OCI-LY7 (cell line): ENCODE measurements around the gene EIF2S2. TPM values are rescaled to one million over a fixed set of nuclear protein-coding genes. Genes with fewer than 3 reads are reported as not detected.

Experiments used
- BruUV-seq: library from RNA; stranded (reverse); fragments of 400-500 nt; replicated peaks from 2 replicates; lab custom pipeline; 2021; lab: Mats Ljungman, UMichigan
- CTCF ChIA-PET: fragments of 300-600 bp; sonication (Branson Sonifier 250); formaldehyde crosslinking; loops from one replicate; lab custom pipeline; 2022; ENCODE audit warnings: antibody characterized with exemption; ENCODE audit not compliant: unreplicated experiment; lab: Charles Lee
- POLR2A ChIA-PET: fragments of 300-600 bp; sonication (Branson Sonifier 250); formaldehyde crosslinking; loops from one replicate; lab custom pipeline; 2022; ENCODE audit warnings: antibody characterized with exemption; lab: Charles Lee
- DNase-seq: peaks from one replicate; pipeline ENCODE4 v3.0.0-alpha.2; 2015; ENCODE audit warnings: low spot score
- H2AFZ ChIP-seq: fragments of 200-600 bp; sonication (generic), shearing (Covaris generic); 2 replicates; pipeline ENCODE4 v1.6.1; 2014; ENCODE audit warnings: mild to moderate bottlenecking, antibody characterized with exemption, low read length, moderate library complexity
- H3K27ac ChIP-seq: fragments of 200-600 bp; sonication (generic); 2 replicates; pipeline ENCODE4 v1.5.1; 2014; ENCODE audit warnings: mixed run types, low read depth, mild to moderate bottlenecking, moderate library complexity, low read length, inconsistent platforms; ENCODE audit not compliant: poor library complexity, severe bottlenecking
- H3K36me3 ChIP-seq: fragments of 200-600 bp; sonication (generic); 2 replicates; pipeline ENCODE4 v1.6.1; 2014; ENCODE audit warnings: mild to moderate bottlenecking, antibody characterized with exemption, low read length, moderate library complexity, mixed read lengths; ENCODE audit not compliant: insufficient read depth
- H3K4me1 ChIP-seq: fragments of 200-600 bp; sonication (generic); 2 replicates; pipeline ENCODE4 v1.5.1; 2014; ENCODE audit warnings: mild to moderate bottlenecking, low read length; ENCODE audit not compliant: insufficient read depth, poor library complexity, severe bottlenecking
- H3K4me2 ChIP-seq: fragments of 200-600 bp; sonication (generic); 2 replicates; pipeline ENCODE4 v1.6.1; 2014; ENCODE audit warnings: mild to moderate bottlenecking, low read length
- H3K4me3 ChIP-seq: fragments of 200-600 bp; sonication (generic); 2 replicates; pipeline ENCODE4 v1.5.1; 2014; ENCODE audit warnings: mild to moderate bottlenecking, low read depth, low read length; ENCODE audit not compliant: poor library complexity, severe bottlenecking
- H3K79me2 ChIP-seq: fragments of 200-600 bp; sonication (generic); 2 replicates; pipeline ENCODE4 v1.6.1; 2016; ENCODE audit warnings: low read depth, mild to moderate bottlenecking, low read length, moderate library complexity, mixed read lengths; ENCODE audit not compliant: insufficient read depth
- H3K9me2 ChIP-seq: fragments of 200-600 bp; sonication (generic); 2 replicates; pipeline ENCODE4 v1.6.1; 2016; ENCODE audit warnings: mild to moderate bottlenecking, low read length, mixed read lengths; ENCODE audit not compliant: insufficient read depth
- H3K9me3 ChIP-seq: fragments of 200-600 bp; sonication (generic); 2 replicates; pipeline ENCODE4 v1.6.1; 2014; ENCODE audit warnings: mild to moderate bottlenecking, mixed run types, low read length, mixed read lengths
- H4K20me1 ChIP-seq: fragments of 200-600 bp; sonication (generic); 2 replicates; pipeline ENCODE4 v1.6.1; 2014; ENCODE audit warnings: mild to moderate bottlenecking, antibody characterized with exemption, low read length, moderate library complexity, mixed read lengths; ENCODE audit not compliant: insufficient read depth
- CTCF ChIP-seq: fragments of 200-600 bp; sonication (generic); conservative IDR thresholded peaks from 2 replicates; pipeline ENCODE4 v1.5.1; 2014; ENCODE audit warnings: mild to moderate bottlenecking, antibody characterized with exemption, low read length, moderate library complexity, mixed read lengths
- EZH2phosphoT487 ChIP-seq: fragments of 200-600 bp; sonication (generic); IDR thresholded peaks from 2 replicates; pipeline ENCODE4 v1.6.1; 2018; ENCODE audit warnings: low read depth, borderline replicate concordance, mild to moderate bottlenecking, mixed run types, antibody characterized with exemption, low read length, moderate library complexity, mixed read lengths
- intact Hi-C: fragments of 100-400 bp; cut with micrococcal nuclease; formaldehyde crosslinking; loops from one replicate; pipeline ENCODE4 v1.10.0; 2022; ENCODE audit not compliant: unreplicated experiment
- total RNA-seq, 2 experiments: library from RNA; depleted of rRNA in 1 of 2; stranded (reverse); fragments of >200 nt in 1 of 2; shearing (Covaris generic) in 1 of 2; gene quantifications; 2 replicates each; pipeline ENCODE4 v1.2.3, GENCODE V29; 2014 to 2022

Gene EIF2S2
- total RNA-seq, 2 experiments from 2014 or later: 104 to 130 TPM

- POLR2A ChIA-PET: interaction anchor here (0.6 kb wide), 1 partner anchor 1334 kb away, joined by 3 read pairs; no protein-coding TSS in a partner anchor
- peaks cover 86% of the 10 kb centered on the region for H3K79me2 ChIP-seq
- peaks cover 6% of the 10 kb centered on the region for H3K4me1 ChIP-seq
Observed at GRCh38 chr20:34045930-34046725, 65.9 kb downstream of the EIF2S2 start.

GRCh38 chr20:34045294-34045693, 66.7 kb downstream of the EIF2S2 start:
- TF ChIP-seq CTCF (no peak), EZH2phosphoT487 (no peak)
- Histone ChIP-seq H2AFZ (no peak overlapping the region), H3K36me3 (peaks cover 60% of the 10 kb centered on the region), H3K4me3 (no peak overlapping the region), H3K27ac (no peak overlapping the region), H3K4me2 (no peak overlapping the region), H3K9me2 (no peaks in the 10 kb centered on the region), H3K4me1 (peaks cover 6% of the 10 kb centered on the region), H3K9me3 (no peaks in the 10 kb centered on the region), H4K20me1 (peaks cover 18% of the 10 kb centered on the region), H3K79me2 (peaks cover 87% of the 10 kb centered on the region)
- ChIA-PET CTCF (no interaction called here), POLR2A (no interaction called here)
- no TSS peak for BruUV-seq
- intact Hi-C loops: no loop called here
- DNase-seq: no peak

More at GRCh38 chr20:34045930-34046725, 65.9 kb downstream of the EIF2S2 start:
- H3K9me2 ChIP-seq: no peaks in the 10 kb centered on the region
- no peak for TF ChIP-seq EZH2phosphoT487
- TF ChIP-seq CTCF: no peak
- H2AFZ ChIP-seq: no peak overlapping the region
- CTCF ChIA-PET: no interaction called here
- no peak overlapping the region for H3K27ac ChIP-seq
- DNase-seq: no peak
- H3K36me3 ChIP-seq: peaks cover 57% of the 10 kb centered on the region
- no peaks in the 10 kb centered on the region for H3K9me3 ChIP-seq
- no peak overlapping the region for H3K4me3 ChIP-seq
- no peak overlapping the region for H3K4me2 ChIP-seq
- BruUV-seq: no TSS peak
- intact Hi-C loops: no loop called here
- H4K20me1 ChIP-seq: peaks cover 14% of the 10 kb centered on the region

- no peak overlapping the region for H3K27ac ChIP-seq
- H3K9me2 ChIP-seq: no peaks in the 10 kb centered on the region
- peaks cover 7% of the 10 kb centered on the region; the same call in 1 of the 2 replicates for H4K20me1 ChIP-seq
- H3K4me2 ChIP-seq: no peak overlapping the region
- peaks cover 90% of the 10 kb centered on the region for H3K79me2 ChIP-seq
- H3K9me3 ChIP-seq: no peaks in the 10 kb centered on the region
- no peaks in the 10 kb centered on the region for H3K4me1 ChIP-seq
- intact Hi-C loops: no loop called here
- H2AFZ ChIP-seq: no peak overlapping the region
- H3K36me3 ChIP-seq: peaks cover 68% of the 10 kb centered on the region
- H3K4me3 ChIP-seq: no peak overlapping the region
- CTCF ChIA-PET: no interaction called here
- no peak for DNase-seq
- POLR2A ChIA-PET: interaction anchor here (0.7 kb wide), 1 partner anchor 20 kb away, joined by 3 read pairs; no protein-coding TSS in a partner anchor
- no TSS peak for BruUV-seq
- TF ChIP-seq EZH2phosphoT487 (no peak), CTCF (no peak)
Observed at GRCh38 chr20:34043025-34043424, 69.0 kb downstream of the EIF2S2 start.
